KBM-7 (cell line): Measurements from ENCODE around the gene CGREF1.
A peak's percentile ranks its signal among the peaks of the same experiment; 100 is the strongest.
"Not testable (repeated sequence)": the region's sequence is repeated elsewhere in the genome, so short reads cannot be mapped to it uniquely, and the experiment has no call there.

ENCODE experiments used
- DNase-seq: peaks from one replicate; pipeline ENCODE4 v3.0.0-alpha.2; 2015
- in situ Hi-C: fragments of 300-500 bp; cut with MboI; formaldehyde crosslinking; loops from 2 replicates; pipeline ENCODE4 v1.14.3; 2020; ENCODE audit warnings: low sequenced_read_pairs, low pct_unique_long_range_greater_than_20kb, mixed read lengths

CGREF1 gene

DNA sequence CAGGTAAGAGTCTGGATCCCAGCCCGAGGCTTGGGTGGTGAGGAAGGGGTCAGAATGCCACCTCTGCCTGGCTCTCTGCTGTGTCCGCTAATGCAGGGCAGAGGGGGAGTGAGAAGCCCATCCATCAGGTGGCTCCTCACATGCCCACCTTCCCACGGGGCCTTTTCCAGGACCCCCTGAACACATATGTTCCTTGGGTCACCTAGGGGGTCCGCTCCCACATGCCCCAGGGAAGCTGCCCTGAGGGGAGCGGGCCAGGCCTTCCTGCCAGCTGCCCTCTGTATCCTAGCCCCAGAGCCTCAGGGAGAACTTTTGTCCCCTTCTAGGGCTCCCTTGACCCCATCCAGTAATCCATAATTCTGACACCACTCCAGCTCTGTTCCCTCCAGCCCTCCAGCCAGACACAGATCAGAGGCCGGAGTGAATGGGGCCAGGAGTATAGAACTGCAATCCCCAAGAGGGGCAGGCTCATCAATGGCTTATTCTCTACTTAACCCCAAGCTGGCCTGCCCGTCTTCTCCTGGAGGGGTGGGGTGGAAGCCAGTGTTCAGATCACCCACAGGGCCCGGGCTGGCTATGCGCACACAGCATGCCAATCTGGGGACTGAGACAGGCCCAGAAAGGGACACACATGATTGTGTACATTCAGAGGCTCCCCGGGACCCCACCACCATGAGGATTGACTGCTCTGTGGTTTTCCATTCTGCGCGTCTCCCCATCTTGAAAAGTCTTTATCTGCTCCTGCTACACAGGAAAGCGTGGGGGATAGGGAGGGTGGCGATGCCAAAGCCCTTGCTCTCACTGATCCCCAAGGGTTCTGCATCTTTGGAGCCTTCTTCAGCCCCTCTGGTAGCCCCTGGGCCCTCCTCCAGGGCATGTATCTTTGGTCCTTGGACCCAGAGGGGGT lies 39.4 kb downstream of the CGREF1 start:
- DNase-seq = no peak
- in situ Hi-C loops = no loop called here

DNA sequence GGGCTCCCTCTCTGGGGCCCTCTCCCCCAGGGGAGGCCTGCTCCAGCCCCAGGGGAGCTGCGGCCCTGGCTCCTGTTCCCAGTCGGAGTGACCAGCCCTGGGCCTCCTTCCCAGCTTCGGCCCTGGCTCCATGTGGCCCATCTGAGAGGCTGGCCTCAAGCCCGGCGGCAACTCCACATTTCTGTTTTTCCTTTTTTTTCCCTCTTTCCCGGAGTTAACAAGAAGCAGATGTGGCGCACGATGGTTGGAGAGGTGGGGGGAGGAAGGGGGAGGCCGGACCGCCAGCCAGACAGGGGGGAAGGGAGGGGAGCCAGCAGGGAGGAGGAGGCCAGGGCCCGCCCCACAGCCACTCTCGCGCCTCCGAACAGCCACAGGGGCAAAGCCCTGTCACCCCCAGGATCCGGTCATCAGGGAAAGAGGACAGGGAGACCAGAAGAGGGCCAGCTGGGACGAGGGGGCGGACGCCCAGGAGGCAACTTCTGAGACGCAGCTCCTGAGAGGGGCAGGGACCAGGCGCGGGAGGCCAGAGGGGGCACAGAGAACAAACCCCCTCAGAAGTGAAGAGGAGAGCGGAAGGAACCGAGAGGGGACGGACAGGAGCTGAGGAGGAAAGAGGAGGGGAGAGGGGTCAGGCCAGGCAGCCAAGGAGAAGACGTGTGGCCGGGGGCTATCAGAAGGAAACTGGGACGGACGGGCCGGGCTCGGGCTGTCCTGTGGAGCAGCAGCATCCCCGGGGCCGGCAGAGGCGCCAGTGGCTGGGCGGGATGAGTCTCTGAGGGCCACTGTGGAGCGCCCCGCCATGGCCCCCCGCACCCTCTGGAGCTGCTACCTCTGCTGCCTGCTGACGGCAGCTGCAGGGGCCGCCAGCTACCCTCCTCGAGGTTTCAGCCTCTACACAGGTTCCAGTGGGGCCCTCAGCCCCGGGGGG lies 40.4 kb downstream of the CGREF1 start, which contains the start of gene EMILIN1:
Gene EMILIN1, plus strand, starts transcription at position 349 of the 928 bp plus-strand sequence. Its CDS starts 451 bp downstream, at position 800.
- peak; percentile 61 for DNase-seq

GRCh38 chr2:27077231-27077630 lies 41.7 kb downstream of the CGREF1 start:
- in situ Hi-C loops = no loop called here

More for the DNA sequence above, 40.4 kb downstream of the CGREF1 start, which contains the start of gene EMILIN1:
- in situ Hi-C loops = no loop called here

GRCh38 chr2:27076323-27076722 lies 42.6 kb downstream of the CGREF1 start:
- DNase-seq = no peak
- in situ Hi-C loops = no loop called here

More at GRCh38 chr2:27077231-27077630, 41.7 kb downstream of the CGREF1 start:
- DNase-seq = no peak

- in situ Hi-C loops, DNase-seq: not testable (repeated sequence)
These were observed 43.4 kb downstream of the CGREF1 start for GRCh38 chr2:27075566-27075871.

GRCh38 chr2:27074738-27075565 lies 44.0 kb downstream of the CGREF1 start:
- in situ Hi-C loops = no loop called here
- DNase-seq = peak; percentile 89

DNA sequence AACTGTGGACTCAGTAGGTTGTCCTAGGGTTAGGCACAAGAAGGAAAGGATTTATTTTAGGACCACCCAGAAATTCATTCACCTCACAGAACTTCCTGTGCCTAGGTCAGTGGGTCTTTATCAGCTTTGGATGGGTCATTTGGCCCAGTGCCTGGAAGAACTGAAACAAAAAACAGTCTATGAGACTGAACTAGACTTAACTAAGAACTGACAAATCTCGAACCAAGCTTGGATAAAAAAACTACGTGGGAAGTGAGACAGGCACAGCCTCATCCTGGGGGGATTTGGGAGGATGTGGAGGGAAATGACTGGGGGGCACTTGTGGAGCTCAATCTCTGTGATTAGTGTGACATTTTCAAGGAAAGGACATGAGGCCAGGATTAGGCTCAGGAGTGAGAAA lies 45.1 kb downstream of the CGREF1 start:
- in situ Hi-C loops = no loop called here
- no peak for DNase-seq

GRCh38 chr2:27072920-27073319 lies 46.0 kb downstream of the CGREF1 start:
- in situ Hi-C loops = no loop called here
- DNase-seq = no peak

- in situ Hi-C loops = no loop called here
- no peak for DNase-seq
These were observed 46.7 kb downstream of the CGREF1 start for GRCh38 chr2:27071990-27072830.

GRCh38 chr2:27071277-27071989 lies 47.5 kb downstream of the CGREF1 start, which contains the start of gene OST4:
Gene OST4, minus strand, starts transcription at chr2:27071654.
- in situ Hi-C loops = no loop called here
- peak; percentile 90 for DNase-seq

DNA sequence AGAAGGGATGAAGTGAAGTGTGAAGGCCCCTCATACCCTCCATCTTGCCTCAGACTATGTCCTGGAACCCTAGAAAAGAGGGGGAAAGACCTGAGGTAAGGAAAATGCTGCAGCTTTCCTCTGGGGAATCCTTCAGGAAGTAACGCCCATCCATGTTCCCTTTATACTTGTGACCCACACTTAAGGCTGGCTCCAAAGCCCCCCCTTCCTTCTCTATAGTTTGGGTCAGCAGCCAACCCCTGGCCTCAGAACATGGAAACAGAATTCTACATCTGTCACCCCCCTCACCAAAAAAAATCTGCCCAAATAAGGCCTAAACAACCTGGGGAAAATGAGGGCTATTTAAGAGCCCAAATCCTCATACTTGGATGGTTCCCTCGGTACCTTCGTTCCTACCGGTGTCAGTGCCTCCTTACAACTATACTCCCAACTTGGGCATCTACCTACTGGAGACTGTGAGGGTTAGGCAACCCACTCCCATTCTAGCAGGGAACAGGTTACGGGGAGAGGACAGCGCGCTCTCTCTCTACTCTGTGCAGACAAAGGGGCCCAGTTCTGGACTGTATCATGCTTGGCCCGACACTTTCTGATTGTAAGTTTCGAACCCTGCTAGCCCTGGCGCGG lies 48.2 kb downstream of the CGREF1 start:
- DNase-seq = no peak
- in situ Hi-C loops = no loop called here

DNA sequence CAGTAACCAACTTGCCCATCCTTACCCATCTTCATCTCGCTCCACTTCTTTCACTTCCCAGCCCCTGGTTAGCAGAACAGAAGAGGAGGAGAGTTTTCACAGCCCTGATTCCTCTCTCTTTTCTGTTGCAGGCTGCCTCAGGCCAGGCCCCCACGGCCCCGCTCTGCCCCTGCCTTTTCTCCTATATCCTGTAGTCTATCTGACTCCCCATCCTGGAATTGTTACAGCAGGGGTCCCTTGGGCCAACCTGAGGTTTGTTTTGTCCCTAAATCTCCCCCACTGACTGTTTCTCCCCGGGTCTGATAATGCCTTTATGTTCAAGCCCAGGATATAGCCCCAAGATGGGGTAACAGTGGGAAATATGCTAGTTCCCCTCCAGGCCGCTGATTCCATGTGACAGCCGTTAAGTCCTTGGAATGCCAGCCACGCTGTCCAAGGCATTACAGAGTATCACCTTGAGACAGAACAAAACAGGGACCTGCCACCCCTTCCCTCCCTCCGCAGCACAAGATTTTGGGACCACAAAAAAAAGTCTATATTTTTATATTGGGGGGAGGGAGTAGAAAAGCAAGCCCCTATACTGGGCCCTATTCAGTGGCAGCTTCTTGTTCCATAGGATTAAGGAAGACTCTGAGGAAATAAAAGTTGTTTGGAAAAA lies 48.8 kb downstream of the CGREF1 start:
- DNase-seq = no peak
- in situ Hi-C loops = no loop called here

DNA sequence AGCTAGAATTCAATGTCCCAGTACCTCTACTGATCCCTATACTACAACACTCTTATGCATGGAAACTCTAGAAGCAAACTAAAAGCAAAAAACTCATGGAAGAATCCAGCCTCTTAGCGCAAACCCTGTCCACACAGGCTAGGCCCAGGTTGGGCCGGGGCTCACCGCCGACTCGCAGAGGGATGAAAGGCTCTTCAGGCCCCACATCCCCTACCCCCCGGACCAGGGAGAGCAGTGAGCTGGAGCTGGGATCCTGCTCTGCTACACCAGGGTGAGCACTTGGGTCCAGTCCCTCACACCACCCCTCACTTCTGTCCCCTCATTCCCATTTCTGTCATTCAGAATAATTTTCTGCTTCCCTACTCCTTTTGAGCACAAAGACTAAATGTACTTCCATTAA lies 49.5 kb downstream of the CGREF1 start:
- in situ Hi-C loops = no loop called here
- no peak for DNase-seq

GRCh38 chr2:27067385-27067784 lies 51.5 kb downstream of the CGREF1 start:
- in situ Hi-C loops = no loop called here
- DNase-seq = no peak

GRCh38 chr2:27065128-27065527 lies 53.8 kb downstream of the CGREF1 start:
- in situ Hi-C loops = no loop called here
- DNase-seq = no peak

DNA sequence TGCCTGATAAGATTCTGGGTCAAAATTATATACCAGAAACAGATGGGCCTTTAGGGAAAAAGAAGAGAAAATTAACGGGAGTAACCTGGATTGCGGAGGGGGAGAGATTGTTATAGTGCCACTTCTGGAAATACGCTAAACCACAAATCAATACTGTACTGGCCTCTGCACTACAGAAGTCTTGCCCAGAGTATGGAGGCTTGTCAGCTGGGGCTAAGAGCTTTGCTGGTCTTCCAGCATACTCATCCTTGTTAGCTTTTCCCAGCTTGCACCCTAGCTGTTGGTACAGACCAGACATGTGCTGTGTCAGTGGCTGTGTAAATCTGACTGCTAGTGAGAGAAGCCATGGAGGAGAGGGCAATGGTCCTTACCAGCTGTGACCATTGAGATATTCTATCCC lies 58.6 kb downstream of the CGREF1 start:
- in situ Hi-C loops = no loop called here
- DNase-seq = no peak
